Mucosa of rectum (tissue), 2 donors: ENCODE data around the gene SETBP1.

ENCODE experiments used
- H3K27ac ChIP-seq, 2 donors: one replicate each; pipeline ENCODE4 v1.7.0; 2013; ENCODE audit warnings: inconsistent platforms in 2 of 2, low read depth in 2 of 2, low read length in 2 of 2
- H3K27me3 ChIP-seq, 2 donors: one replicate each; pipeline ENCODE4 v1.7.0; 2013; ENCODE audit warnings: low read length in 2 of 2; ENCODE audit not compliant: control insufficient read depth in 2 of 2, insufficient read depth in 2 of 2
- H3K36me3 ChIP-seq, 2 donors: one replicate each; pipeline ENCODE4 v1.7.0; 2013; ENCODE audit warnings: low read length in 2 of 2; ENCODE audit not compliant: control insufficient read depth in 2 of 2, insufficient read depth in 2 of 2
- H3K4me1 ChIP-seq, 2 donors: one replicate each; pipeline ENCODE4 v1.7.0; 2013; ENCODE audit warnings: low read length in 2 of 2, mild to moderate bottlenecking in 1 of 2; ENCODE audit not compliant: control insufficient read depth in 2 of 2, insufficient read depth in 2 of 2
- H3K4me3 ChIP-seq, 2 donors: one replicate each; pipeline ENCODE4 v1.7.0; 2013; ENCODE audit warnings: low read length in 2 of 2
- H3K9ac ChIP-seq, 2 donors: one replicate each; pipeline ENCODE4 v1.7.0; 2013; ENCODE audit warnings: low read length in 2 of 2, low read depth in 1 of 2, mild to moderate bottlenecking in 1 of 2
- H3K9me3 ChIP-seq, 2 donors: one replicate each; pipeline ENCODE4 v1.7.0; 2013; ENCODE audit warnings: low read length in 2 of 2; ENCODE audit not compliant: control insufficient read depth in 2 of 2
- donor health status: healthy.
- donor health status: Normal muscosa, but diverticular disease.

The SETBP1 gene

DNA sequence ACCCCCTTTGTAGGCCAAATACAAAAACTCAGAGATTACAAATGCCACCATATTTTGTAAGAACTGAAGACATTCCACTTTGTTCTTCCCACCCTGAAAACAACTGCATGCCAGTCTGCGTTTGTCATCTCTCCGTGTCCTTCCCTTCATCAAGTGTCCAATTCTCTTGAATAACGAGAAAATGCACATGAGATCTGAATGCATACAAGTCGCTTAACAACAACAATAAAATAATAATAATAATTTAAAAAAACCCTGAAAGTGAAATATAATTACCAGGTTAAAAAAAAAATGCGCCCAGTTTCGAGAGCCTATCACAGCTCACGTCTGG, 2.0 kb upstream of the SETBP1 start:
- Histone ChIP-seq H3K9ac (no peak overlapping the region), H3K9me3 (no peaks in the 10 kb centered on the region), H3K27me3 (peaks cover 0 to 2% of the 10 kb centered on the region in 2 donors), H3K4me3 (peak overlapping the region in 1 of 2 donors; percentile 56), H3K36me3 (no peaks in the 10 kb centered on the region), H3K4me1 (peaks cover 4 to 5% of the 10 kb centered on the region in 2 donors), H3K27ac (peak overlapping the region in 1 of 2 donors; percentile 95)

DNA sequence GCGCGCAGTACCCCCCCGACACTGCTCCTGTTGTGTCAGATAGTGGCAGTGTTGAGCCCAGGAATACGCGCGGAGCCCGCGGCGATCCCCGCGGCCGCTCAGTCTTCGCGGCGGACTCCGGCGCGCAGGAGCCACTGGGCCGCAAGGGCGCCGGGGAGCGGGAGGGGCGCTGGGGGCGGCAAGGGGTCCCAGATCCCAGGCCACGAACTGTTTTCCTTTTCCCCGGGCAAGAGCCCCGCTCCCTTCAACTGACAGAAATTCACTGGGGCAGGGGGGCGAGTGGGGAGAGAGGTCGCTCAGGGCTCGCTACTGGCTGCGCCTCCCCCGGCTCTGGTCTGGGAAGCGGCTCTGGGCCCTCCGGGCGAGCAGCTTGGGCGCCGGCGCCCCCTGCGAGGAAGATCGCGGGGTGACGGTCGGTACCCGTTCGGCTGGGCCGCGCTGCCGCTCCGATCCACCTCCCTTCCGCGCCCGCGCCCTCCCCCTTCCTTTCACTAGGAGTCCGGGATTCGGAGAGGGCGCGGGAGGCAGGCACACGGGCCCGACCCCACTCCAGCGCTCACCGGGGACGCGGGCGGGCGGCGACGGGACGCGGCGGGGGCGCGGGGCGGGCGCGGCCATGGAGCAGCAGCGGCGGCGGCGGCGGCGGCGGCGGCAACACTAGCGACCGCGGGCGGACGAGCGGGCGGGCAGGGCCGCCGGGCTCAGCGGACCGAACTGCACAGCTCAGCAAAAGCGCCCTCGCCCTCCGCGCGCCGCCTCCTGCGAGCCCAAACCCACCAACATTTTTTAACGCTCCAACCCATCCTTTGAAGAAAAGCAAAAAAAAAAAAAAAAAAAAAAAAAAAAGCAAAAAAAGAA, 1.4 kb upstream of the SETBP1 start:
- Histone ChIP-seq H3K27ac (peak overlapping the region; percentile 92 to 95), H3K9me3 (no peaks in the 10 kb centered on the region), H3K36me3 (no peaks in the 10 kb centered on the region), H3K4me1 (peaks cover 4 to 5% of the 10 kb centered on the region in 2 donors), H3K9ac (peak overlapping the region; percentile 87 to 92), H3K27me3 (peaks cover 0 to 2% of the 10 kb centered on the region in 2 donors), H3K4me3 (peak overlapping the region; percentile 72 to 75)

DNA sequence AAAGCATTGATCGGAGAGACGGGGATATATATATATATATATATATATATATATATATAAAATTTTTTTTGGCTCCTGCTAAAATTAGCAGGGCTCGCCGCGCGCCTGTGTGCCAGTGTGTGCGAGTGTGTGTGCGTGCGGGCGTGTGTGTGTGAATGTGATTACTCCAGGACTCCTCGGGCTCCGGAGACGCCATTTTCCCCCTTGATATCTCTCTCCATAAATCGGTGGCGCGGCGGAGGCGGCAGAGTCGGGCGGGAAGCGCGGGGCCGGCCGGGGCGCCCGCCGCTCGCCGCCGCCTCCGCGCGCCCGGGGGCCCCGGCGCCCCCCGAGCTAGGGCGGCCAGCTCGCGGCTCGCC, 795 bp upstream of the SETBP1 start:
- Histone ChIP-seq H3K36me3 (no peaks in the 10 kb centered on the region), H3K4me1 (peaks cover 4 to 5% of the 10 kb centered on the region in 2 donors), H3K27me3 (peaks cover 0 to 2% of the 10 kb centered on the region in 2 donors), H3K27ac (peak overlapping the region; percentile 77 to 81), H3K9me3 (no peaks in the 10 kb centered on the region), H3K9ac (peak overlapping the region in 1 of 2 donors; percentile 68), H3K4me3 (peak overlapping the region; percentile 75 to 82)

DNA sequence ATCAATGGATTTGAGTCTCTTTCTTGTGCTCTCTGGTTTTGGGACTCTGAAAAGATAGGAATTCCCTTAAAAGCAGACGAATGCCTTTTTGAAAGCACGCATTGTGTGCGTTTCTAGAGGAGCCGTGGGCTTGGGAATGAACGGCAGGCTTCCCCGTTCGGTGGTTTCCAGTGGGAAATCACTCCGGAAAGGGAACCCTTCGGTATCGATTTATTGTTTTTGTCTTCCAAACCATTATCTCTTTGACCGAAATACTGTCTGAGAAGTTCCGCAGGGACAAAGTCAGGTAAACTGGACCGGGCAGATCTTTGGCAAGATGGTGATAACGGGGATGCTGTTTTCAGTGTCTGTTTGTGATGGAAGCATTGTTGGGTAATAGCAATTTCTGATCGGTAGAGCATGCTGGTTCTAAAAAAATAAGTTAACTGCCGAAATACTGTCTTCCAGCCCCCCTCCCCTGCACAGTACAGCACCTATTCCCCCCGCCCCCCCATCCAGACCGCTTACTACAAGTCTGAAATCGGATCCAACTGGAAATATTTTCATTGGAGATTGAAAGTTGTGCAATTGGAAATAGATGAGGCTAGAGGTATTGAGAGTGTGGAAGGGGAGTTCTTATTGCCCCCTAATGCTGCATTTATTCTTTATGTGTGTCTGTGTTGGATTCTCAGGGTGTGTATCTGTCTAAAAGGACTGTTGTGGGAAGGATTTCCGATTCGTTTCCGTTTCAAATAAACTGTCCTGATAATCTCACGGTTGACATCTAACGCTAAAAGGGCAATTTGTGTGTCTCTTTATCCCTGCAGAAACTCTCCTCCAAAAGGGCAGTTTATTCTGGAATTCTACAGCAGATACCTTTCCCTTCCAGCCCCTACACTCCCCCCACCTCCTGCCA, 635 bp downstream of the SETBP1 start:
- Histone ChIP-seq H3K36me3 (no peaks in the 10 kb centered on the region), H3K27me3 (peaks cover 0 to 2% of the 10 kb centered on the region in 2 donors), H3K4me1 (peaks cover 4 to 5% of the 10 kb centered on the region in 2 donors), H3K9me3 (no peaks in the 10 kb centered on the region), H3K4me3 (peak overlapping the region; percentile 50 to 82), H3K9ac (peak overlapping the region; percentile 56 to 65), H3K27ac (peak overlapping the region; percentile 75 to 77)

DNA sequence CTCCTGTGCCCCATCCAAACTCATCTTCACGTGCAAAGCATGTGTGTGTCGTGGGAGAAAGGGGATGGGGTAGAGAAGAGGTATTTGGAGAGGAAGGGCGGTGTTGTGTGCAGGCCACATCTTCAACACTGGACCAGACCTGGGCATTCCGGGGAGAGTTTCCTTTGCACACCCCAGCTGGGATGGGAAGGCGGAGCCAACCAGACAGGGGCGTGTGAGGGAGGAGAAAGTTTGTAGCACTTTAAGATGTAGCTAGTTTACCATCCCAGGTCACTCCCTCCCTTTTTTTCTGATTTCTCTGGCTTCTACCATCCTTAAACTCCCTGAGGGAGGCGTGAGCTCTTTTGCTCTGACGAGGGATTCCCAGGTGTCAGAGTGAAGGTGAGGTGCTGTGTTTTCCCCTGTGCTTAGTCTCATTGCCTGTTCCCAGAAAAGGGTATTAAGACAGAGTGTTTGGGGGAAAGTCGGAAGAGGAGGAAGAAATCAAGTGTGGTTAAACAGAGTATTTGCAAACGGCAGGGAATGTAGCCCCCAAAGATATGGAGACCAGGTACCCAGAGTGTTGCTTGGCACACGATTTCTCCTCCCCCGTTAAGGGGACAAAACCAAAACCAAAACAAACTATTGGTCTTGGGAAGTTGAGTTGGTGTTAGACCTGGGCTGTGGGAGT, 1.6 kb downstream of the SETBP1 start:
- peak overlapping the region; percentile 53 to 82 for H3K4me3 ChIP-seq
- peak overlapping the region; percentile 20 to 47 for H3K9ac ChIP-seq
- no peaks in the 10 kb centered on the region for H3K36me3 ChIP-seq
- peak overlapping the region; percentile 65 to 77 for H3K27ac ChIP-seq
- peaks cover 4 to 5% of the 10 kb centered on the region in 2 donors for H3K4me1 ChIP-seq
- H3K27me3 ChIP-seq = peaks cover 0 to 2% of the 10 kb centered on the region in 2 donors
- no peaks in the 10 kb centered on the region for H3K9me3 ChIP-seq

DNA sequence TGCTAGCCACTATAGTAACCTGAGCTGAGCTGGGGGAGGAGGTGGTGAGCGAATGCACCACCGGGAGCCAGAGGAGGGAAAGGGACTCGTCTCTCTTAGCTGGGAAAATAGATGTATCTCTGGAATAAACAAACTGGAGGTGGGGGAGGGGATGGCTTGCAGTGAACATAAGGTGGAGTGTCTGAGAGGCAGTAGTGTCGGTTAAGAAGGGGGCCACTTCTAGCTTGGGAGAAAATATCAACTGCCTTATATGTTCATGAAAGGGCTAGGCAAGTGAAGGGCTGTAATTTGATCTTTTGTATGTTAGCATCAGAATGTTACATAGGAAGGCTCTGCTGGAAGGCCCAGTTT, 2.2 kb downstream of the SETBP1 start:
- Histone ChIP-seq H3K9me3 (no peaks in the 10 kb centered on the region), H3K4me3 (peak overlapping the region; percentile 53 to 82), H3K27me3 (peaks cover 0 to 2% of the 10 kb centered on the region in 2 donors), H3K9ac (peak overlapping the region in 1 of 2 donors; percentile 47), H3K36me3 (no peaks in the 10 kb centered on the region), H3K4me1 (peaks cover 4 to 5% of the 10 kb centered on the region in 2 donors), H3K27ac (peak overlapping the region; percentile 65 to 77)

DNA sequence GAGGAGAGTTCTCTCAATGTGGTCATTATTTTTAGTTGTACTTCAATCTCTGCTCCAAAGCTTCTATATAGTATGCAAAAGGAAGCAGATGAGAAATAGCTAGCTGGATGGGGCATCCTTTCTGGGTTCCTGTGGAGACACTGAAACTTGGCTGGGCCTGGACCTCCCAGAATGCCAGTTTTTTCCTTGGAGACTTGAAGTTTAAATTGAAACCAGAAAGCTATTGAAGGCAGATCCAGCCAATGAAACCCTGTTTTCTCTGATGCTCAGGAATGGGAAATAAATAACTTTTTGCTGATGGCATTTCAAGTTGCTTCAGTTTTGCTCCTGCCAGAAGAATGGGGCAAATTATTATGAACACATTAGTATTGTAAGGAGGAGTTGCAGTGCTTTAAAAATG, 2.9 kb downstream of the SETBP1 start:
- Histone ChIP-seq H3K27me3 (peaks cover 0 to 2% of the 10 kb centered on the region in 2 donors), H3K36me3 (no peaks in the 10 kb centered on the region), H3K9me3 (no peaks in the 10 kb centered on the region), H3K4me1 (peaks cover 4 to 5% of the 10 kb centered on the region in 2 donors), H3K9ac (no peak overlapping the region), H3K27ac (no peak overlapping the region), H3K4me3 (no peak overlapping the region)

DNA sequence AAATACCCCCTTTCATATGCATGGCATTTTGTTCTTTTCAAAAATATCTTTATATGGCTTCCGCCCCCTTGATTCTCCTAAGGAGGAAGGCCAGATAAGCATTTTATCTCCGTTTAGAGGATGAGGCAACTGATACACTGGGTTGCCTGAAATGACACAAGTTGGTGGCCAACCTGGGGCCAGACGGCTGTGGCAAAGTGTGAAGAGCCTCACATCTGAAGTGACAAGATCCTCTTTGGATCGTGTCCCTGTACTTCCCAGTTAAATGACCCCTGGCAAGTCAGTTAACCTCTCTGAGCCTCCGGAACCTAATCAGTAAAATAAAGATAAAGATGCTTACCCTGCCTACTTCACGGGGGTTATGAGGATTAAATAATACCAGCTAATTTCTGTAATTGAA, 4.6 kb downstream of the SETBP1 start:
- Histone ChIP-seq H3K36me3 (no peaks in the 10 kb centered on the region), H3K9me3 (no peaks in the 10 kb centered on the region), H3K27ac (no peak overlapping the region), H3K27me3 (peaks cover 0 to 2% of the 10 kb centered on the region in 2 donors), H3K4me3 (no peak overlapping the region), H3K9ac (no peak overlapping the region), H3K4me1 (peaks cover 4 to 5% of the 10 kb centered on the region in 2 donors)

DNA sequence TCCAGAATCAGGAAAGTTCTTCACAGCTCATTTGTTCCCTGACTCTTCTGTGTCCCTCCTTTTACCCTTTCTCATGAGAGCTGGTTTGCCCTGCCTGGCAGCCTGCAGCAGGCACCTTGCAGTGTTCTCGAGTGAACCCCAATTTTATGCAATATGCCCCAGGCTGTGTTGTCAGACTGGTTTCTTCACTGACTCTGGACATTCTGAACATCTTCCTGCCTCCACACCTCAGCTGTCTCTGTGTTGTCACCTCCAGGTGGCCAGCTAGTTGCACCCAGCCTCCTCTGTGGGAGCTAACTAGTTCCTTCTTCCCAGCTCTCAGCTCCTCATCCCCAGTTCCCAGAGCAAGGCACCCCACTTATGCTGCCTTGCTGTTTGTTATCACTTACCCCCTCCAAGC, 5.5 kb downstream of the SETBP1 start:
- Histone ChIP-seq H3K27ac (no peak overlapping the region), H3K4me1 (peaks cover 4 to 5% of the 10 kb centered on the region in 2 donors), H3K9ac (no peak overlapping the region), H3K4me3 (no peak overlapping the region), H3K36me3 (no peaks in the 10 kb centered on the region), H3K9me3 (no peaks in the 10 kb centered on the region), H3K27me3 (peaks cover 0 to 2% of the 10 kb centered on the region in 2 donors)
